Spleen (tissue), 11 donors: Measurements from ENCODE around the gene CCND2. TPM values are rescaled to one million over a fixed set of nuclear protein-coding genes. Genes with fewer than 3 reads are reported as not detected.

Experiments
- DNase-seq: peaks from one replicate; pipeline ENCODE4 v3.0.0-alpha.2; 2020
- H3K27ac ChIP-seq, 8 donors: fragments of 200-600 bp; sonication (generic) in 7 of 8; 1 replicate in 4 of 8; 2 replicates in 4 of 8; pipeline versions ENCODE4 v1.5.0 to v1.8.0; 2016 to 2021; ENCODE audit warnings: inconsistent platforms in 4 of 8, mild to moderate bottlenecking in 4 of 8, moderate library complexity in 1 of 8
- H3K27me3 ChIP-seq, 7 donors: fragments of 200-600 bp; sonication (generic) in 6 of 7; replicated peaks in 1 of 7; 1 replicate in 4 of 7; 2 replicates in 3 of 7; pipeline versions ENCODE4 v1.5.0 to v1.8.0; 2016 to 2021; ENCODE audit warnings: inconsistent platforms in 3 of 7, mild to moderate bottlenecking in 1 of 7
- H3K36me3 ChIP-seq, 6 donors: fragments of 200-600 bp; sonication (generic) in 5 of 6; 1 replicate in 4 of 6; 2 replicates in 2 of 6; pipeline versions ENCODE4 v1.5.0 to v1.8.0; 2016 to 2021; ENCODE audit warnings: inconsistent platforms in 2 of 6
- H3K4me1 ChIP-seq, 6 donors: fragments of 200-600 bp; sonication (generic) in 5 of 6; 1 replicate in 3 of 6; 2 replicates in 3 of 6; pipeline versions ENCODE4 v1.5.0 to v1.8.0; 2016 to 2021; ENCODE audit warnings: inconsistent platforms in 3 of 6
- H3K4me3 ChIP-seq, 8 donors: fragments of 200-600 bp; sonication (generic) in 7 of 8; 1 replicate in 4 of 8; 2 replicates in 4 of 8; pipeline versions ENCODE4 v1.5.0 to v1.8.0; 2016 to 2021; ENCODE audit warnings: inconsistent platforms in 4 of 8, mild to moderate bottlenecking in 4 of 8, moderate library complexity in 2 of 8
- H3K9me3 ChIP-seq, 8 donors: fragments of 200-600 bp; sonication (generic) in 7 of 8; 1 replicate in 4 of 8; 2 replicates in 4 of 8; pipeline versions ENCODE4 v1.5.0 to v1.8.0; 2016 to 2021; ENCODE audit warnings: inconsistent platforms in 4 of 8
- CTCF ChIP-seq, 11 experiments: fragments of 200-600 bp in 7 of 11; fragments of 450-650 bp in 4 of 11; sonication (generic) in 4 of 11; IDR thresholded peaks in 8 of 11; conservative IDR thresholded peaks in 3 of 11; 1 replicate in 7 of 11; 2 replicates in 4 of 11; pipeline versions ENCODE4 v1.4.0 to v1.8.0; 2016 to 2021; ENCODE audit warnings: antibody characterized with exemption in 11 of 11, inconsistent platforms in 4 of 11, mild to moderate bottlenecking in 1 of 11
- POLR2A ChIP-seq, 3 donors: fragments of 450-650 bp; IDR thresholded peaks; one replicate each; pipeline ENCODE4 v1.5.1; 2017; ENCODE audit warnings: antibody characterized with exemption in 3 of 3, mild to moderate bottlenecking in 1 of 3
- POLR2AphosphoS5 ChIP-seq, 3 donors: sonication (generic); formaldehyde crosslinking; IDR thresholded peaks; one replicate each; pipeline ENCODE4 v1.5.1; 2017; ENCODE audit warnings: antibody characterized with exemption in 3 of 3
- WGBS, 5 donors: extraction: QIAGEN DNeasy Blood & Tissue Kit in 3 of 5; methylation state at CpG; one replicate each; pipeline versions ENCODE4 v1.1.5 to v1.1.7; 2013 to 2018; 5-methylcytosine and 5-hydroxymethylcytosine counted together
- intact Hi-C: fragments of 100-400 bp; cut with DNase I; formaldehyde crosslinking; loops from one replicate; pipeline ENCODE4 v1.15.0; 2023; ENCODE audit warnings: low total_unique reads
- polyA plus RNA-seq, 3 donors: library from polyadenylated mRNA; stranded (reverse); fragments of 200-250 nt; gene quantifications; one replicate each; pipeline ENCODE4 v1.2.1, GENCODE V29; 2013
- total RNA-seq, 7 donors: library from RNA; depleted of rRNA in 3 of 7; stranded (reverse); fragments of >200 nt in 3 of 7; fragmentation: NEBNext Ultra II Directional in 4 of 7; extraction: Animal tissue kit (Norgen Biotek cat#: 25700) in 4 of 7; gene quantifications; one replicate each; pipeline versions ENCODE4 v1.1.0 to v1.2.1, GENCODE V29; 2016 to 2021
- donor health status: healthy with polysubstance abuse.
- donor health status: DM: no; HTN: no; CAD: no; lungs with moderate emphysema.
- donor health status: DM: no; HTN: no; CAD: no.
- donor health status: Bipolar disorder and iron deficiency.
- donor health status: healthy.
- donor health status: DM: no; HTN: no; CAD: no.
- donor health status: DM: yes; HTN: yes; CAD: no.

The CCND2 gene
- total and polyA plus RNA-seq, 10 donors, result 9.4 to 110 (median 59.4) TPM

GRCh38 chr12:4308334-4308950 lies 34.9 kb downstream of the CCND2 start:
- intact Hi-C loops, result loop anchor here (10.0 kb wide), 1 partner anchor 216 kb away; no protein-coding TSS in a partner anchor

GRCh38 chr12:4311776-4312175 lies 38.2 kb downstream of the CCND2 start:
- Histone ChIP-seq H3K4me1 (peaks cover 0 to 9% (median 3%) of the 10 kb centered on the region in 6 donors), H3K4me3 (no peak overlapping the region), H3K27me3 (no peaks in the 10 kb centered on the region), H3K27ac (no peak overlapping the region), H3K36me3 (peaks cover 0 to 29% (median 0%) of the 10 kb centered on the region in 6 donors), H3K9me3 (no peaks in the 10 kb centered on the region)
- 90 to 97% (median 91%) methylated on average over 5 of the region's 5 CpGs for WGBS, 5 donors
- TF ChIP-seq POLR2AphosphoS5 (IDR thresholded peaks at IDR 0.05), result no peak
- no peak for TF ChIP-seq CTCF (IDR thresholded peaks at IDR 0.05 in 8 of 11, conservative IDR thresholded peaks at IDR 0.05 in 3 of 11)
- TF ChIP-seq POLR2A (IDR thresholded peaks at IDR 0.05), result no peak
- DNase-seq, result no peak
- intact Hi-C loops, result no loop called here

More at GRCh38 chr12:4308334-4308950, 34.9 kb downstream of the CCND2 start:
- Histone ChIP-seq H3K36me3 (peaks cover 0 to 62% (median 21%) of the 10 kb centered on the region in 6 donors), H3K27ac (no peak overlapping the region), H3K27me3 (no peaks in the 10 kb centered on the region), H3K4me3 (no peak overlapping the region), H3K9me3 (no peaks in the 10 kb centered on the region), H3K4me1 (peaks cover 0 to 14% (median 4%) of the 10 kb centered on the region in 6 donors)
- TF ChIP-seq POLR2A (IDR thresholded peaks at IDR 0.05), result no peak
- no peak for DNase-seq
- 90 to 94% (median 92%) methylated on average over 14 of the region's 14 CpGs for WGBS, 5 donors

GRCh38 chr12:4312251-4312650 lies 38.7 kb downstream of the CCND2 start:
- H3K36me3 ChIP-seq, result peaks cover 0 to 25% (median 0%) of the 10 kb centered on the region in 6 donors
- no peak overlapping the region for H3K4me3 ChIP-seq
- H3K27me3 ChIP-seq, result no peaks in the 10 kb centered on the region
- no peak for DNase-seq
- 88 to 97% (median 96%) methylated on average over 2 of the region's 2 CpGs for WGBS, 5 donors
- intact Hi-C loops, result no loop called here
- no peak overlapping the region for H3K27ac ChIP-seq
- TF ChIP-seq POLR2AphosphoS5 (IDR thresholded peaks at IDR 0.05), result no peak
- no peak for TF ChIP-seq CTCF (IDR thresholded peaks at IDR 0.05 in 8 of 11, conservative IDR thresholded peaks at IDR 0.05 in 3 of 11)
- no peak for TF ChIP-seq POLR2A (IDR thresholded peaks at IDR 0.05)
- no peaks in the 10 kb centered on the region for H3K9me3 ChIP-seq
- peaks cover 0 to 7% (median 3%) of the 10 kb centered on the region in 6 donors for H3K4me1 ChIP-seq

GRCh38 chr12:4320497-4320852 lies 46.9 kb downstream of the CCND2 start:
- peak overlapping the region; percentile 49 to 93 (median 83) for H3K4me3 ChIP-seq
- intact Hi-C loops, result no loop called here
- H3K9me3 ChIP-seq, result no peaks in the 10 kb centered on the region
- TF ChIP-seq POLR2AphosphoS5 (IDR thresholded peaks at IDR 0.05), result no peak
- TF ChIP-seq POLR2A (IDR thresholded peaks at IDR 0.05), result no peak
- TF ChIP-seq CTCF (IDR thresholded peaks at IDR 0.05 in 8 of 11, conservative IDR thresholded peaks at IDR 0.05 in 3 of 11), result no peak
- peaks cover 16 to 43% (median 32%) of the 10 kb centered on the region in 6 donors for H3K4me1 ChIP-seq
- DNase-seq, result no peak
- WGBS, 5 donors, result 0 to 2% (median 0%) methylated on average over 8 to 13 of the region's 13 CpGs
- H3K27ac ChIP-seq, result peak overlapping the region; percentile 50 to 94 (median 92)
- H3K27me3 ChIP-seq, result no peaks in the 10 kb centered on the region
- H3K36me3 ChIP-seq, result peaks cover 0 to 15% (median 3%) of the 10 kb centered on the region in 6 donors
